GM18499 (cell line): ENCODE measurements around the gene SLC20A1.

Experiments used
- ATAC-seq: cut with Tn5 transposase; IDR thresholded peaks from one replicate; pipeline ENCODE4 v1.9.1; 2021; ENCODE audit warnings: moderate number of reproducible peaks; ENCODE audit not compliant: insufficient read depth, unreplicated experiment

SLC20A1 gene

GRCh38 chr2:112625474-112626114 lies 20.1 kb upstream of the SLC20A1 start:
- ATAC-seq: no peak

GRCh38 chr2:112626604-112627059 lies 19.1 kb upstream of the SLC20A1 start:
- ATAC-seq: no peak

- no peak for ATAC-seq
These were observed 18.4 kb upstream of the SLC20A1 start for GRCh38 chr2:112627060-112628040.

- no peak for ATAC-seq
These were observed 16.5 kb upstream of the SLC20A1 start for GRCh38 chr2:112629224-112629623.

GRCh38 chr2:112629823-112630222 lies 15.9 kb upstream of the SLC20A1 start:
- ATAC-seq: no peak

GRCh38 chr2:112630268-112630667 lies 15.5 kb upstream of the SLC20A1 start:
- ATAC-seq: no peak

- ATAC-seq: no peak
These were observed 12.0 kb upstream of the SLC20A1 start for GRCh38 chr2:112633708-112634107.

- no peak for ATAC-seq
These were observed 11.4 kb upstream of the SLC20A1 start for GRCh38 chr2:112634153-112634873.

GRCh38 chr2:112634874-112635157 lies 10.9 kb upstream of the SLC20A1 start:
- ATAC-seq: no peak

GRCh38 chr2:112636605-112637288 lies 9.0 kb upstream of the SLC20A1 start:
- ATAC-seq: no peak

GRCh38 chr2:112637289-112637660 lies 8.5 kb upstream of the SLC20A1 start:
- ATAC-seq: no peak

- ATAC-seq: no peak
These were observed 5.8 kb upstream of the SLC20A1 start for GRCh38 chr2:112639936-112640335.

GRCh38 chr2:112640467-112640799 lies 5.3 kb upstream of the SLC20A1 start:
- no peak for ATAC-seq

- ATAC-seq: no peak
These were observed 4.7 kb upstream of the SLC20A1 start for GRCh38 chr2:112640800-112641675.

- ATAC-seq: no peak
These were observed 4.0 kb upstream of the SLC20A1 start for GRCh38 chr2:112641701-112642100.

- no peak for ATAC-seq
These were observed 3.2 kb upstream of the SLC20A1 start for GRCh38 chr2:112642561-112642960.

GRCh38 chr2:112642966-112643365 lies 2.8 kb upstream of the SLC20A1 start:
- ATAC-seq: no peak

GRCh38 chr2:112643488-112643887 lies 2.3 kb upstream of the SLC20A1 start:
- no peak for ATAC-seq

- no peak for ATAC-seq
These were observed 1.4 kb upstream of the SLC20A1 start for GRCh38 chr2:112644155-112644932.
